ENCODE data around the gene PDCD11.
"Not testable (repeated sequence)": the region's sequence is repeated elsewhere in the genome, so short reads cannot be mapped to it uniquely, and the experiment has no call there.

PDCD11 gene

DNA sequence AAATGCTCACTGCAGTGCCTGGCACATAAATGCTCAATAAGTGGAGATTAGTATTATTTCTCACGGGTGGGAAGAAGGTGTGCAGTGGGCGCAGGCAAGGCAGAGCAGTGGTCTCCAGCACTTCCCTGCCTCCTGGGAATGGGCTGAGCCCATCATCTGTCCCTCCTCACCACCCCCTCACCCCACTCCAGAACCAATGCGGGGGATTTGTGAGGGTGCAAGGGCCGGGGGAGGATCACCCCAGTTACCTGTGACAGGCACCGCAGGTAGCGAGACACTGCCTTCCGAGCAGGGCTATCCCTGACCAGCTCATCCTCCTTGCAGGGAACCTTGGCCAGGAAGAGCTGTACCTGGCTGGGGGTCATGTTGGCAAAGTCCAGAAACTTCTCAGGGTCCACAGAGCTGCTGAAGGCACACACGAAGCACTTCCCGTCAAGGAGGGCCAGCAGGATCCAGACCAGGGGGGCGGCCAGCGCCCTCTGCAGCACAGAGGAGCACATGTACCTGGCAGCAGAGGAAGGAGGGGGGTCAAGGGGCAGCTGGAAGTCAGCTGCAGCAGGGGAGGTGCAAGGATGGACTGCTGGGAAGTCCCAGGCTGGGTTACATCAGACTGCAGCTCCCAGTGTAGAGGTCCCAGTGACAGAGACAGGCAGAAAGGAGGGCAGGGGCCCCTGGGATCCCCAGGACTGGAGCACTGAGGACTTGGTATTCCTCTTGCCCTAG lies 79.8 kb downstream of the PDCD11 start:
- DNase-seq (ENCODE audit: low spot score): no peak

DNA sequence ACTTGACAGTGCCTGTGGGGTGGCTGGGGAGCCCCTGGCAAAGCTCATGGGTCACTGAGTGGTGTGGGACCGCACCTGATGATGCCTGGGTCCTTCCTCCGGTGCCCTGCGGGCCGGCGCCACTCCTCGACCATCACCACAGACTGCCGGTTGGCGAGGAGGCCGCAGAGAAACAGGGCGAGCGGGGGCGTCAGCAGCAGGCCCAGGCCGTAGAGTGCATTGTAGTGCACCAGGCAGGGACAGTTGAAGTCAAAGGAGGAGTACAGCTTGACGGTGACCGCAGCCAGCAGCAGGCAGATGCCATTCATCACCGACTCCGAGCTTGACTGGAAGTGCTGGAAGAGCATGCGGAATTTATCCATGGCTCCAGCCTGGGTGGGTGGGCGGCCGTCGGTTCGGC lies 82.2 kb downstream of the PDCD11 start:
- DNase-seq (ENCODE audit: low spot score): no peak

DNA sequence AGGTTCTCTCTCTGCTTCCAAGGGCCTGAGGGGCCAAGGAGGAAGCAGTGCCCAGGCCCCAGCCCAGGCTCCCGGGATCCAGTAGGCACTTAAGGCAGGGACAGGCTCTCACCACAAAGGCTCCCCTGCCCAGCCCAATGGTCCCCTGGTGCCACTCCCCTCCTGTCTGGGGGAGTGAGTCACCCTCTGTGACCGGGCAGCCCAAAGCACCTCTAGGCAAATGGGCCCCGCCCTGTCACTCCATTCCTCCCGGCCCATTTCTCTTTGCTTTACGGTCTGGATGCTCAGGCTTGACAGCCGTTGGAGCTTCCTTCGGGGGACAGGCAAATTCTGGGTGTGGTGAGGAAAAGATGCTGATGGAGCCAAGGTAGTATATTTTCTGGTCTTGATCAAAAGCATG lies 82.7 kb downstream of the PDCD11 start, which contains the start of gene CALHM3:
TSS of gene CALHM3 (minus strand) at position 106 of the 400 bp plus-strand sequence. CDS start 208 bp downstream, outside the sequence.
- DNase-seq (ENCODE audit: low spot score): no peak

DNA sequence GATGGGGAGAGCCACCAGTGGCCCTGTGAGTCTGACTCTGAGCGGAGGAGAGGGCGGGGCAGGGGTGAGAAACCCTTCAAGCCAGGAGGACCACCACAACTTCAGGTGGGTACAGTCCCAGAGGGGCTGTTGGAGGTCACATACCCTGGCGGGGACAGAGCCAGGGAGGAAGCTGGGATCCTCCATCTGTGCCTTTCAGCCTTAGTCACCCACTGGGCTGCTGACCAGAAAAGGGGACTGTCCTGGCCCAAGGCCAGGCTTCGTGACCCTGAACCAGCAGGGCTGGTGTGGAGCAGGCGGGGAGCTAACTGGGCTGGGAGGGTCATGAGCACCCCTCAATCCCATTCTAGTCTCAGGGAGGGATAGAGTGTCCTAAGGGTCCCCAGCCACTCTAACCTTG lies 84.1 kb downstream of the PDCD11 start:
- no peak for DNase-seq (ENCODE audit: low spot score)

DNA sequence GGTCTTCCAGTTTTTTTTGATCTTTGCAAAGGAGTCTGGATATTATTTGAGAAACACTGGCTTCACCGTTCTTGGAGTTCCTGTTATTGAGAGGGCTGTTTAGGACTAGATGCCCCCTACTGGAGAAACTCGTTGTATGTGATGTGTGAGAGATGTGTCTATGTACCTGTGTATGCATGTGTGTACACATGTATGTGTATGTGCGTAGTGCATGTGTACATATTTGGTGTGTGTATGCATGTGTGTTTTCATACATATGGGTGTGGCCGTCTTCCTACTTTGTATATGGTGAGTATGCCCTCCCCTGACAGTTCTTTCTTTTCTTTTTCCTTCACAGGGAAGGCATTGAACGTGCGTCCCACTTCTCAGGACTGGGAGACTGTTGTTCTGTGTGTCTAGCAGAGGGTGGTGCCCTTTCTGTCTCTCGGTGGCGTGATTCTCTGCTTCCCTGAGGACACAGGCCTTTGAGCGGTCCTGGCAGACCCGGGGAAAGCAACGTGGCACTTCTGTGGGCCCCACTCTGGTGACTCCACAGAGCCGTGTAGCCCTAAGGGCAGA lies 85.6 kb downstream of the PDCD11 start:
- peak; percentile 88 for DNase-seq (ENCODE audit: low spot score)

DNA sequence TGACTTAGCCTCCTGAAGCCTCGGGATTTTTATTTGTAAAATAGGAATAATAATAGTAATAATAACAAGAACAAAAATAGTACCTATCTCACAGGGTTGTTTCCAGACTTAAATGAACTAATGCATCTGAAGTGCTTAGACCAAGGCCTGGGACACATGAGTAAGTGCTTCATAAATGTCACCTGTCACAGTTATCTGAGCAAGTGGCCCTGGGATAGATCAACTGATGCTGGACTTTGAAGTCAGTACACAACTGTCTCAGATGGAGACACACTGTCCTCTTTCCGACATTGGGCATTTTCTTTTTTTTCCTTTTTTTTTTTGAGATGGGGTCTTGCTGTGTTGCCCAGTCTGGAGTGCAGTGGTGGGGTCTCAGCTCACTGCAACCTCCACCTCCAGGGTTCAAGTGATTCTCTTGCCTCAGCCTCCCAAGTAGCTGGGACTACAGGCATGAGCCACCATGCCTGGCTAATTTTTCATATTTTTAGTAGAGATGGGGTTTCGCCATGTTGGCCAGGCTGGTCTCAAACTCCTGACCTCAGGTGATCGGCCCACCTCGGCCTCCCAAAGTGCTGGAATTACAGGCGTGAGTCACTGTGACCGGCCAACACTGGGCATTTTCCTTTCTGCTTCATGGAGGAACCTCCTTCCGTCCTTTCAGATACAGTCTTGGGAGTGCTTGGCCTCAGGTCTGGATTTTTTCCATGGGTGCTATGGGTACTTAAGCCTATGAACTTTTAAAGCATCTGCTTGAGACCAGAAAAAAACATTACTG lies 90.4 kb downstream of the PDCD11 start:
- DNase-seq (ENCODE audit: low spot score): not testable (repeated sequence)

DNA sequence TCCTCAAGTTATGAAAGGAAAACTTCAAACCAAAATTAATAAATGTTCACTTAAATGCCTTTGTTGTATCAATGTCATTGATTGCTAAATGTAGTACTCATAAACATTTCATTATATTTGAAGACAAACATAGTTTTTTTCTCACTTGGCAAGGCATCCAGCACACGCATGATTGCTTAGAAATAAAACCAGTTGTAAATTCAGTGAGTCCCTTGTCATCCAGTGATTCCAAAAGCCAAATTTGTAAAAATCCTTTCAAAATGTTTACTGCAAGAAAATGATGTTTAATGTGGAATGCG lies 90.9 kb downstream of the PDCD11 start:
- no peak for DNase-seq (ENCODE audit: low spot score)

DNA sequence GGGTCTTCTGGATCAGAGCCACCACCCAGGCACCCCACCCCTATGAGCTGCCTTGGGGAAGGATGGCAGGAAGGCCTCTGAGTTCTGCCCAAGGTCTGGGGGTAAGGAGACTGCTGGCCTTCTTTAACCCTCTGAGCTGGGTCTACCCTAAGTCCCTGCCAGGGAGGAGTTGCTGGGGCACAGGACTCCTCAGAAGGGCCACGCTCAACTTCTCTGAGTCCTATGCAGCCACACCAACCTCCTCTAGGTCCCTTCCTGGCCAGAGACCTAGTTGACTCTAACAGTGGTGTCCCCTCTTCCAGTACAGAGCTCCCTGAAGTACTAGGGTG lies 94.5 kb downstream of the PDCD11 start:
- no peak for DNase-seq (ENCODE audit: low spot score)

DNA sequence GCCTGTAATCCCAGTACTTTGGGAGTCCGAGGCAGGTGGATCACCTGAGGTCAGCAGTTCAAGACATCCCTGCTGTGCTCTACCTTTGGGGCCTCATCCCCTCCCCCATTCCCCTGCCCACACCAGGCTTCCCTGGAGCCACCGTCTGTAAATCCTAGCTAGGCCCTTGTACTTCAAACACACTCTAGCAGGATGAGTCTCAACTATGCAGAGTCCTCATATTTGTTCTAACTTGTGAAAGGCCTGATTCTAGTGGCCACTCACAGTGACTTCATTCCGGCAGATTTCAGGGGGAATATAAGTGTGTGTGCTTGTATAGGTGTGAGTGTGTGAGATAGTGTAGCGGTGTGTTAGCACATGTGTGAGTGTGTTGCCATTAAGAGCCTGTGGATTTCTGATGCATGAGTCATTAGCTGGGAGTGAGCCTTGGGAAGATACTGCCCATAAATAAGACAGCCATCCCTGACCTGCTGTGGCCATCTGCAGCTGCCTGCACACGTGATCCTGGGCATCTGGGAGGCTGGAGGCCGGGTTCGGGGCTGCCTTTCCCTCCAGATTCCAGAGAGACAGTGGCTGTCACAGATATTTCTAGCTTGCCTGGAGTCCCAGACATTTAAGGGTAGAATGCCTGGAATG lies 95.4 kb downstream of the PDCD11 start:
- DNase-seq (ENCODE audit: low spot score): no peak

DNA sequence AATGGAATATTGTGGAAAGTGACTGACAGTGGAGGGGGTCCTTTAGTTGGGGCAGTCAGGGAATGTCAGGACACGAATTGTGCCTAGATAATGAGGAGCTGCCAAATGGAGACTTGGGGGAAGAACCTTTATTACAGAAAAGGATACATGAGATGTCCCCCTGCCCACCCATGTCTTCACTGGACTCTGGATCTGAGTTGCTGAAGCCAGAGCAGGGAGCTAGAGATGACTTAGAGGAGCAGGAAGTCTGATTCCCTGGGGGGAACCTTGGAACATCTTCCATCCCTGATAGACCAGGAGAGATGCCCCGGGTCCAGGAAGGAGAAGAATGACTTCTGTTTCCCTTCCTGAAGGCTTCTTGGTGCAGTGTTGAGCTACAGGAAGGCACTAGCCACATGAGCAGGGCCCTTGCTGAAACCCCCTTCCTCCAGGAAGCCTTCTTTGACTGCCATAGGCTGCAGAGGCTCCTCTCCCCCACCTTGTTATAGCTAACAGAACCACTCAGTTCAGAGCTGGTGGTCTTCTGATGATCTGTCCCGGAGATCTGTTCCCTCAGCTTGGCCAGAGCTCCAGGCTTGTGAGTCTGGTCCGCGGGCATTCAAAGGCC lies 96.3 kb downstream of the PDCD11 start:
- DNase-seq (ENCODE audit: low spot score): no peak

DNA sequence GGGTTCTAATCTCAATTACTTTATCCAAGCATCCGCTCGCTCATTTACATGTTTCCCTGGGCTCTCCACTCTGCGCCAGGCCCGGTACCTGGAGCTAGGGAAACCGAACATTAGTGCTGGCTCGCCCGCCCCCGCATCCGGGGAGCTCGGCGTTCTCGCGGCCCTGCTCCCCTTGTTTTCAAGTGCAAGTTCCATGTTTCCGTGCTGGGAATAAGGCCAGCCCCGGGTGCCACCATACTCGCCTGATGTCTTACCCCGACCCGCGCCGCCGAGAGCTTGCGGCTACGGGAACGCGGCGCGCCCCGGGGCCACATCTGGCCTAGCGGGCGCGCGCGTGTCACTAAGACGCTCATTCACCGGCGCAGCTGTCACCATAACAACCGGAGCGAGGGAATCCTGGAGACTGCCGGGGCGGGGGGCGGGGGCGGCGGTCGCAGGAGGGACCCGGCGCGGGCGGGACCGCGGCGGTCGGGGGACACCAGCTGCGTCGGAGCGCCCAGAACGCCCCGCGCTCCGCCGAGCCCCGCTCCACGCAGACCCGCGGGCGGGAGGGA lies 97.0 kb downstream of the PDCD11 start, which contains the start of gene NEURL1:
TSS of gene NEURL1 (plus strand) at position 344 of the 554 bp plus-strand sequence. CDS start 683 bp downstream, outside the sequence.
- no peak for DNase-seq (ENCODE audit: low spot score)

DNA sequence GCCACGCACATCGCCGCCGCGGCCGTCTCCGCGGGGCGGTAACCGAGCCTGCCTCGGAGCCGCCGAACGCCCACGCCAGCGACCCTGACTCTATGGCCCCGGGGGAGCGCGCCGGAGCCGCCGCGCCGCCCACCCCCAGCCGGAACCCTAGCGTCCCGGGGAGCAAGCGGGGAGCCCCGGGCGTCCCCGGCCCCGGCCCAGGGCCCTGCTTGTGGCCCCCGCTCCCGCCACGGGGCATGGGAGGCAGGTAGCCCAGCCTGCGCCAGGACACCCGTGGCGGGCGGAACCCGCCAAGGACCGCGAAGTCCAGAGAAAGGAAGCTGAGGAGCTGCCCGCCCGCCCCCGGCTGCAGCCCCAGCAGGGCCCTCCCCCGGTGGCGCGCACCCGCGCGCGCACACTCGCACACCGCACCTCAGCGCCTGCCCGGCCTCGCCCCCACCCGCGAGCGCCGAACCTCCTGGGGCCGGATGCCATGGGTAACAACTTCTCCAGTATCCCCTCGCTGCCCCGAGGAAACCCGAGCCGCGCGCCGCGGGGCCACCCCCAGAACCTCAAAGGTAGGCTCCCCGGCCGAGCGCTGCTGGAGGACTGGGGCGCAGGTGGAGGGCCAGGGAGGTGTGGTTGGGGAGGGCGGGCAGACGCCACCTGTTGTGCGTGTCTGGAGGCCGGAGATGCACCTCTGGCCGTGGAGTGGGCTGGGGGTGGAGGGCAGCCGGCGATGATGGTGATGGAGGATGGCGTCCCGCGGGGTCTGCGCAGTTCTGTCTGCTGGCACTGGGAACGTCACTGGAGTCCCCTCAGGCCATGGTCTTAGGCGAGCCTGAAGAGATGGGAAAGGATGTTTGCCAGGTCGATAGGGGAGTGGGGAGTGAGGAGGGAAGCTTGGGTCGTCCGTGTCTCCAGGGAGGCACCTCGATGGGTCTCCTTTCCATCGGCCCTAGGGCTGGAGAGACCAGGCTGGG lies 97.8 kb downstream of the PDCD11 start:
- DNase-seq (ENCODE audit: low spot score): no peak

DNA sequence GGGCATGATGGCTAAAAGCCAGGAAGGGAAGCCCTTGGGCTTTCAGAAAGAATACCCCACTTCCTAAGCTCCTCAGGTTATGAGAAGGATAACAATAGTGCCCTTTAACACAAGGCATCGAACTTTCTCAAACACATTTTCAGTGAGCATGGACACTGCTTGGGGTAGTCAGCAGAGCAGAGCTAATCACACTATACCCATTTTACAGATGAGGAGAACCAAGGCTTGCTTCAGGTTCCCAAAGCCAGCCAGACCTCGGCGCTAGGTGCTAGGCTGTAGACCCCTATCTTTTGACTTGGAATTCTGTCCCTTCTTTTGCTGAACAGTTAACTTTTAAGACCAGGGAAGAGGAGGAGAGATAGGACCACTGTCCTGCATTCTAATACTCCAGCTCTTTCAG lies 98.9 kb downstream of the PDCD11 start:
- DNase-seq (ENCODE audit: low spot score): no peak
